OCI-LY3 (cell line): ENCODE measurements around the gene UBLCP1.

Experiments used
- CTCF ChIP-seq: fragments of 200-600, 300-600 bp; sonication (generic); IDR thresholded peaks from 2 replicates; pipeline ENCODE4 v1.5.1; 2014; ENCODE audit warnings: antibody characterized with exemption, low read length, low read depth
- EZH2phosphoT487 ChIP-seq: fragments of 200-600 bp; shearing (Covaris generic); IDR thresholded peaks from 2 replicates; pipeline ENCODE4 v1.6.1; 2018; ENCODE audit warnings: antibody characterized with exemption, mixed run types, low read depth

GRCh38 chr5:159324986-159325385, 61.9 kb downstream of the UBLCP1 start:
- TF ChIP-seq CTCF (no peak), EZH2phosphoT487 (no peak)
